MG63 (cell line): ENCODE results near the gene GDPD2. TPM values are rescaled to one million over a fixed set of nuclear protein-coding genes. Genes with fewer than 3 reads are reported as not detected.

Experiments used
- DNase-seq: peaks from one replicate; pipeline ENCODE4 v3.0.0-alpha.2; 2020
- H3K27me3 ChIP-seq: fragments of 250-450 bp; sonication (Bioruptor Pico); 2 replicates; pipeline ENCODE4 v1.5.1; 2020; ENCODE audit warnings: mild to moderate bottlenecking, moderate library complexity
- H3K36me3 ChIP-seq: fragments of 250-450 bp; sonication (Bioruptor Pico); 2 replicates; pipeline ENCODE4 v1.5.1; 2020; ENCODE audit warnings: mild to moderate bottlenecking, moderate library complexity
- H3K4me3 ChIP-seq: fragments of 250-450 bp; sonication (Bioruptor Pico); 2 replicates; pipeline ENCODE4 v1.5.1; 2020; ENCODE audit warnings: mild to moderate bottlenecking, moderate library complexity
- H3K9me3 ChIP-seq: fragments of 250-450 bp; sonication (Bioruptor Pico); 2 replicates; pipeline ENCODE4 v1.5.1; 2020; ENCODE audit warnings: mild to moderate bottlenecking, moderate library complexity
- total RNA-seq: library from RNA; depleted of rRNA; stranded (reverse); fragments of >200 nt; shearing (Covaris generic); gene quantifications from 2 replicates; pipeline ENCODE4 v1.2.3, GENCODE V29; 2014; ENCODE audit warnings: low replicate concordance; rRNA removed

Gene GDPD2
- total RNA-seq, 1 experiment from 2014 or later, result 0.43 TPM

DNA sequence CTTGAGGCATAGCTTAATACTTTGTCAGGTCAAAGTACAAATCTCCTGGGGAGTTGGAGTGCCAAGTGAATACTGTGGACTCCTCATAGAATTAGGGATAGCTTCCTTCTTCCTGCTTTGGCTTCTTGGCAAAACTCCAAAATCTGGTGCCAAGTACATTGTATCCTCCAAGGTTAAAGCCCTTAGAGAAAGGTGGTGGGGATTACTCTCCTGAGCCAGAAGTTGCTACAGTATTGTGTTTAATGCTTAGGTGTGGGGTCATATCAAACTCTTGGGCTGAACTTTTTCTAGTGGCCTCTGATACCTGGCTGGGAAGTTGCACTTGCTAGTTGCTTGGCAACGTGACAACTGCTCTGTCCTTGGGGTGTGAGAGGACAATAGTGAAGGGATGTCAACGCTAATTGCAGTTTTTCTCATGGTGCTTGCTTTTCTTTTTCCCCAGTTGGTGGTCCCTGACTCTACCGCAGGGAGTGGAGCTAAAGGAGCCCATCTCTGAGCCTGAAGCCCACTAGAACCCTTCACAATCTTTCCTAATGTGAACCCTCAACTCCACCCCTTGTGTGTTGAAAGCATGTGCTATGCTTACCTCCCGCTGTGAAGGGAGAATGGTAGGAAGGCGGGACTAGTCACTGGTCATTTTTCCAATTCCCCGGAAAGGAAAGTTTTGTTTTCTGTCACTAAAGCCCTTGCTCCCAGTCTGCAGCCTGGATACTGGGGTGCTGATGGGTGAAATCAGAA, 57.0 kb downstream of the GDPD2 start:
- Histone ChIP-seq H3K36me3 (no peaks in the 10 kb centered on the region), H3K4me3 (no peak overlapping the region), H3K9me3 (no peaks in the 10 kb centered on the region), H3K27me3 (no peaks in the 10 kb centered on the region)
- no peak for DNase-seq

- H3K4me3 ChIP-seq, result no peak overlapping the region
- H3K36me3 ChIP-seq, result no peaks in the 10 kb centered on the region
- no peaks in the 10 kb centered on the region for H3K9me3 ChIP-seq
- DNase-seq, result no peak
- no peaks in the 10 kb centered on the region for H3K27me3 ChIP-seq
These were observed 57.5 kb downstream of the GDPD2 start for GRCh38 chrX:70480660-70481018.

DNA sequence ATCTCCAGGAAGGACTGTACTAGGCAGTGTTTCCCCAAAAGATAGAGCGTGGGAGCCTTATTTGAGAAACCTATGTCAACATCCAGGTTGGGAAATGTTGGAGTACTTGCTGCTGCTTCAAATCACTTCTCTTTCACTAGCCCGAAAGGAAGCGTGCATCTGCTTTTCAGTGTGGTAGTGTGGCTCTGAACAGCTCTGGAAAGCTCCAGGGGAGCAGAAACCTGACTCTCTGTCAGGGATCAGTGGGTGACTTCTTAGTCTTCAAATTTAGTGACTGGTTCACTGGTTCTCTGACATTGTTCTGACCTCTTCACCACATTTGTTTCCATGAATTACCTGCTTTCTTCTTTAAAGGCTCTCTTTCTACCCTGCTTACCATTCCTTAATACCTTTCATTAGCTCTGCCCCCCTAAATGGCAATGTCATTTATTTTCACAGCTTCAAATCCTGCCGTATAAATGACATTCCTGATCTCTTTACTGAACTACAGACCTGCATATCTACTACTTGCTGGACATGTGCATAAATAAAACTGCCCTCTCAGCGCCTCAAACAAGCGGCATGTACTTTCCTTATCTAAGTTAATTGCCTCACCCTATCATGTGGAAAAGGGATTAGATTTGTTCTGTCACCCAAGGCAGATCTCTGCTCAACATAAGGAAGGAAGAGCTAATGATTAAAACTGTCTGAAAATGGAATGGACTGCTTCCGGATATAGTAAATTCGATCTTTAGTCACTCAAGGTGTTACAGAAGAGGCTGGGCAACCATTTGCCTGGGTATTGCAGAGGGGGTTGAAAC, 58.6 kb downstream of the GDPD2 start:
- Histone ChIP-seq H3K27me3 (no peaks in the 10 kb centered on the region), H3K36me3 (no peaks in the 10 kb centered on the region), H3K9me3 (no peaks in the 10 kb centered on the region), H3K4me3 (no peak overlapping the region)
- no peak for DNase-seq

DNA sequence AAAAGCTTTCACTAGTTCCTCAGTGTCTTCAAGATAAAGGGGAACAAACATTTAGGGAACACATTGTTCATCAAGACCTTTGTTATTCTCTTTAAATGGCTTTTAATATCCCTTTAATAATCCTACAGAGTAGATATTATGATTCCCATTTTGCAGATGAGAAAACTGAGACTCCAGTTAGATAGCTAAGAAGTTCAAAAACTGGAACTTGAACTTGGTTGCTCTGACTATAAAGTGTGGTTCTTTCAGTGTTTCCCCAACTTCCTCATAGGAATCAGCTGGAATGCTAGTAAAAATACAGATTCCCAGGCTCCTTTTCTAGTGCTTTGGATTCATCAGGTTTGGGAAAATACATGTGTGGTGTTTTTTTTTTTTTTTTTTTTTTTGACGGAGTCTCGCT, 59.2 kb downstream of the GDPD2 start:
- Histone ChIP-seq H3K36me3 (no peaks in the 10 kb centered on the region), H3K4me3 (no peak overlapping the region), H3K27me3 (no peaks in the 10 kb centered on the region), H3K9me3 (no peaks in the 10 kb centered on the region)
- DNase-seq, result no peak

Other genes with a start within 250 kb of the GDPD2 start
- not detected in 2 replicates for gene DGAT2L6, start 245.8 kb upstream of the GDPD2 start, total RNA-seq
- not detected in 2 replicates for gene AWAT1, start 188.7 kb upstream of the GDPD2 start, total RNA-seq
- gene P2RY4, start 163.1 kb upstream of the GDPD2 start, total RNA-seq, result not detected in 2 replicates
- not detected in 2 replicates for gene ARR3, start 155.0 kb upstream of the GDPD2 start, total RNA-seq
- gene RAB41, start 141.1 kb upstream of the GDPD2 start, total RNA-seq, result not detected in 2 replicates
- gene PDZD11, start 133.4 kb upstream of the GDPD2 start, total RNA-seq, result 80.6 and 82.4 TPM in 2 replicates
- 26.6 and 30.0 TPM in 2 replicates for gene KIF4A, start 133.2 kb upstream of the GDPD2 start, total RNA-seq
- gene DLG3, start 21.5 kb downstream of the GDPD2 start, total RNA-seq, result 1.5 and 1.9 TPM in 2 replicates